MCF 10A (cell line): ENCODE data around the gene PIM2. TPM values are rescaled to one million over a fixed set of nuclear protein-coding genes. Genes with fewer than 3 reads are reported as not detected.

Source experiments
- BruUV-seq: library from RNA; stranded (reverse); fragments of 400-500 nt; replicated peaks from 2 replicates; lab custom pipeline; 2021; lab: Mats Ljungman, UMichigan
- CTCF ChIA-PET: fragments of 300-600 bp; sonication (Branson Sonifier 250); formaldehyde crosslinking; extraction: SDS; loops from one replicate; lab custom pipeline; 2021; ENCODE audit warnings: antibody characterized with exemption, inconsistent platforms; lab: Yijun Ruan, JAX
- POLR2A ChIA-PET: fragments of 300-600, 350-650 bp; sonication (Branson Sonifier 250); formaldehyde crosslinking; extraction: SDS; loops from one replicate; lab custom pipeline; 2020; ENCODE audit warnings: antibody characterized with exemption, inconsistent platforms; lab: Yijun Ruan, JAX
- DNase-seq: peaks from one replicate; pipeline ENCODE4 v3.0.0-alpha.2; 2018; ENCODE audit not compliant: unreplicated experiment
- H3K27ac Mint-ChIP-seq: one replicate; pipeline ENCODE4 v1.8.0; 2022; ENCODE audit warnings: mild to moderate bottlenecking, low read depth, mixed read lengths; ENCODE audit not compliant: unreplicated experiment
- H3K27me3 Mint-ChIP-seq: one replicate; pipeline ENCODE4 v1.8.0; 2022; ENCODE audit warnings: mixed read lengths; ENCODE audit not compliant: insufficient read depth, unreplicated experiment
- H3K36me3 Mint-ChIP-seq: one replicate; pipeline ENCODE4 v1.8.0; 2022; ENCODE audit warnings: mild to moderate bottlenecking, moderate library complexity, mixed read lengths; ENCODE audit not compliant: insufficient read depth, unreplicated experiment
- H3K4me1 Mint-ChIP-seq: one replicate; pipeline ENCODE4 v1.8.0; 2022; ENCODE audit warnings: mixed read lengths; ENCODE audit not compliant: insufficient read depth, unreplicated experiment
- H3K4me3 Mint-ChIP-seq: one replicate; pipeline ENCODE4 v1.8.0; 2022; ENCODE audit warnings: mild to moderate bottlenecking, moderate library complexity, mixed read lengths; ENCODE audit not compliant: unreplicated experiment
- H3K9me3 Mint-ChIP-seq: one replicate; pipeline ENCODE4 v1.8.0; 2022; ENCODE audit warnings: mixed read lengths; ENCODE audit not compliant: unreplicated experiment
- intact Hi-C: fragments of 100-400 bp; cut with micrococcal nuclease; formaldehyde crosslinking; loops from 2 replicates; pipeline ENCODE4 v1.14.1; 2022
- total RNA-seq: library from RNA; stranded (reverse); gene quantifications from 2 replicates; pipeline ENCODE4 v1.2.3, GENCODE V29; 2022
- TF ChIP-seq, protein P1 (sequence below): fragments of 200-600 bp; IDR thresholded peaks from one replicate; pipeline ENCODE4 v1.8.0; 2022; ENCODE audit warnings: antibody characterized with exemption, mild to moderate bottlenecking; ENCODE audit not compliant: unreplicated experiment

The PIM2 gene
- total RNA-seq, 1 experiment from 2014 or later, result 9.2 TPM

DNA sequence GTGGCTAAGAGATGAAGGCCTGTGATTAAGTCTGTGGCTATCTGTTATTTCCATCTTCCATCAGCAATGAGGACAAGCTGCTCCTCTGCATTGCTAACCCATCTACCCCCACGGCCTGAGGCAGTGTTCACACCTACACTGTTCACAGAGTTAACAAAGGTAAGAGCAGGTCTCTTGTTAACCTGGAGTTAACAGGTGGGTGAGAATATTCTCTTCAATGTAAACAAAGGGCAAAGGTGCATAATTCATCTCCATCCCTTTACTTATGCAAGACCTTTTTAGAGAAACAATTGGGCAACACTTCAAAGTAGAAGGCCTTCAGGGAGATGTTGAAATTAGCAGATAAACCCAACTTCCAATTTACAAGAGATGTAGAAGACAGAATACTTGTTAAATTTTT lies 10.2 kb downstream of the PIM2 start:
- POLR2A ChIA-PET, result no interaction called here
- Mint-ChIP-seq H3K27ac (no peak overlapping the region), H3K9me3 (peaks cover 15% of the 10 kb centered on the region), H3K36me3 (peaks cover 51% of the 10 kb centered on the region), H3K4me3 (no peak overlapping the region), H3K27me3 (no peaks in the 10 kb centered on the region), H3K4me1 (peaks cover 17% of the 10 kb centered on the region)
- no peak for DNase-seq
- intact Hi-C loops, result no loop called here
- CTCF ChIA-PET, result no interaction called here
- no TSS peak for BruUV-seq
- TF ChIP-seq, protein P1, sequence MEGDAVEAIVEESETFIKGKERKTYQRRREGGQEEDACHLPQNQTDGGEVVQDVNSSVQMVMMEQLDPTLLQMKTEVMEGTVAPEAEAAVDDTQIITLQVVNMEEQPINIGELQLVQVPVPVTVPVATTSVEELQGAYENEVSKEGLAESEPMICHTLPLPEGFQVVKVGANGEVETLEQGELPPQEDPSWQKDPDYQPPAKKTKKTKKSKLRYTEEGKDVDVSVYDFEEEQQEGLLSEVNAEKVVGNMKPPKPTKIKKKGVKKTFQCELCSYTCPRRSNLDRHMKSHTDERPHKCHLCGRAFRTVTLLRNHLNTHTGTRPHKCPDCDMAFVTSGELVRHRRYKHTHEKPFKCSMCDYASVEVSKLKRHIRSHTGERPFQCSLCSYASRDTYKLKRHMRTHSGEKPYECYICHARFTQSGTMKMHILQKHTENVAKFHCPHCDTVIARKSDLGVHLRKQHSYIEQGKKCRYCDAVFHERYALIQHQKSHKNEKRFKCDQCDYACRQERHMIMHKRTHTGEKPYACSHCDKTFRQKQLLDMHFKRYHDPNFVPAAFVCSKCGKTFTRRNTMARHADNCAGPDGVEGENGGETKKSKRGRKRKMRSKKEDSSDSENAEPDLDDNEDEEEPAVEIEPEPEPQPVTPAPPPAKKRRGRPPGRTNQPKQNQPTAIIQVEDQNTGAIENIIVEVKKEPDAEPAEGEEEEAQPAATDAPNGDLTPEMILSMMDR, result no peak

DNA sequence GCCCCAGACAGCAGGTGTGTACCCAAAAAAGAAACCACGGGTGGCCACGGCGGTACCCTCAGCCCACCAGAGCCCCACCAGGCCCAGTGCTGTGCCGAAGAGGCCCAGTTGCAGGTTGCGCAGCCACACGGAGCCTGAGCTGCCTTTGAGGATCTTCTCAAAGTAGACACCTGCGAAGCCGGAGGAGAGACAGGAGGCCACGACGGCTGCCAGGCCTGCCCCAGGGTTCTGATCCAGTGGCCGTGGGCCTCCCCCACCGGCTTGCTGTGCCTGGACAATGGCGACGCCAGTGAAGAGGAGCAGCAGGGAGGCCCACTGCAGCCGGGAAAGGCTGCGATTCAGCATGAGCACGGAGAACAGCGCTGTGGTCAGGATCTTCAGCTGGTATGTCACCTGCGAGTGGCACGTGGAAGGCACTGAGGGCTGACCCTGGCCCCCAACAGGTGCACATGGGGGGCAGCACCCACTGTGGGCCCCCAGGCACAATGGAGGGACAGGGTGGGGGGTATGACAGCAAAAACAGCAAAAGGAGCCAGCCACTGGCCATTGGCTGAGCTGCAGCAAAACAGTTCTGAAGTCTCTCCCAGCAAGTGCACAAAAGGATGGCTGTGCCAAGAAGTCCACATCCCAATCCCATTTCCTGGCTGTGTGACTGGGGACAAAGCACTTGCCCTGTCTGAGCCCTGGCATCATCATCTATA lies 13.6 kb downstream of the PIM2 start:
- H3K4me3 Mint-ChIP-seq, result no peak overlapping the region
- no peak for DNase-seq
- no peaks in the 10 kb centered on the region for H3K9me3 Mint-ChIP-seq
- no TSS peak for BruUV-seq
- TF ChIP-seq, protein P1, result no peak
- H3K27ac Mint-ChIP-seq, result no peak overlapping the region
- CTCF ChIA-PET, result no interaction called here
- no peaks in the 10 kb centered on the region for H3K4me1 Mint-ChIP-seq
- POLR2A ChIA-PET, result interaction anchor here (1.3 kb wide), 1 partner anchor 8 kb away, joined by 3 read pairs; the partner anchor contains the start of genes PQBP1 and TIMM17B
- intact Hi-C loops, result no loop called here
- H3K27me3 Mint-ChIP-seq, result no peaks in the 10 kb centered on the region
- H3K36me3 Mint-ChIP-seq, result peaks cover 55% of the 10 kb centered on the region

DNA sequence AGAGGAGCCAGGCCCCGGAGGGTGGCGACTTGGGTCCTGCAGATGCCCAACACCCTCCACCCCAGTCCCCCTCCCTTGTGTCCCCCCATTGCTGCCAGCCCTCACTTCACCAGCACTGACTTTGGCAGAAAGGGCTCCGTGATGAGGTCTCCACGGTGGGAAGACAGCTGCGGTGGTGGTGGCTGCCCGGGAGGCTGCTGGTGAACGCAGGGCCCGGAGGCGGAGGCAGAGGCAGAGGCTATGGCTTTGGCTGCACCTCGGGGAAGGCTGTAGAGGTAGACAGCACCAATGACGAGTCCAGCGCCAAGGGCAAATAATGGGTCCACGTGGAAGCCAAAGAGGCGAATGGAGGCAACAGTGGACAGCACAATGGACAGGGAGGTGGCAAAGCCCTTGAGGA lies 14.2 kb downstream of the PIM2 start:
- CTCF ChIA-PET, result no interaction called here
- H3K36me3 Mint-ChIP-seq, result peaks cover 55% of the 10 kb centered on the region
- BruUV-seq, result no TSS peak
- H3K27me3 Mint-ChIP-seq, result no peaks in the 10 kb centered on the region
- H3K27ac Mint-ChIP-seq, result no peak overlapping the region
- DNase-seq, result no peak
- TF ChIP-seq, protein P1, result no peak
- no peaks in the 10 kb centered on the region for H3K4me1 Mint-ChIP-seq
- no peak overlapping the region for H3K4me3 Mint-ChIP-seq
- H3K9me3 Mint-ChIP-seq, result no peaks in the 10 kb centered on the region
- POLR2A ChIA-PET, result no interaction called here
- intact Hi-C loops, result no loop called here

DNA sequence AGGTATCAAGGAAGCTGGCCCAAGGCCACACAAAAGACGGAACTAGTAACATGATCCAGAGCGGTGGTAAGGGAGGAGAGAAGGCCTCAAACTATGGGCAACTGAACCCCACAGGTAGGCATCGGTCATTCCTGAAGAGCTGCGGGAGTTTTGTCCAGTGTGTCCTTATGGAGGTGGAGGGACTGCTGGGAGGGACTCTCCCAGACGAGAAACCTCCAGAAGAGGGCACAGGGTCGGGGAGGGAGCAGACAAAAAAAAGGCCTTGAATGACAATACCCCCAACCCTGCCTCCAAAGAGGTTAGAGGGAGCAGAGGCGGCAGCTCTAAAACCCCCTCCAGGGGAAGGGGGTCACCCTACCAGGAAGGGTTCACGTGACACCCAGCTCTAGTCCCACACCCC lies 14.6 kb downstream of the PIM2 start:
- TF ChIP-seq, protein P1, result no peak
- ChIA-PET POLR2A (interaction anchor here (0.5 to 1.4 kb wide), 2 partner anchors 8 to 12 kb away, joined by 4 to 5 read pairs; partner anchors contain the start of gene SLC35A2), CTCF (interaction anchor here (0.7 to 0.9 kb wide), 2 partner anchors 11 to 13 kb away, joined by 3 to 6 read pairs; no protein-coding TSS in a partner anchor)
- no peak for DNase-seq
- no peaks in the 10 kb centered on the region for H3K27me3 Mint-ChIP-seq
- no peak overlapping the region for H3K4me3 Mint-ChIP-seq
- BruUV-seq, result no TSS peak
- peaks cover 59% of the 10 kb centered on the region for H3K36me3 Mint-ChIP-seq
- H3K4me1 Mint-ChIP-seq, result no peaks in the 10 kb centered on the region
- no peaks in the 10 kb centered on the region for H3K9me3 Mint-ChIP-seq
- H3K27ac Mint-ChIP-seq, result no peak overlapping the region
- intact Hi-C loops, result no loop called here
